Neuron (in vitro differentiated cells): ENCODE data around the gene FAT4.

Source experiments
- H2AFZ ChIP-seq: one replicate; pipeline ENCODE4 v1.6.1; 2013; ENCODE audit warnings: low read depth, mild to moderate bottlenecking, inconsistent platforms, low read length, moderate library complexity
- H3K27me3 ChIP-seq: one replicate; pipeline ENCODE4 v1.6.1; 2013; ENCODE audit warnings: low read length; ENCODE audit not compliant: insufficient read depth
- H3K36me3 ChIP-seq: one replicate; pipeline ENCODE4 v1.6.1; 2013; ENCODE audit warnings: low read length; ENCODE audit not compliant: insufficient read depth
- H3K4me1 ChIP-seq: one replicate; pipeline ENCODE4 v1.6.1; 2013; ENCODE audit warnings: low read length; ENCODE audit not compliant: insufficient read depth
- H3K4me3 ChIP-seq: 2 replicates; pipeline ENCODE4 v1.5.1; 2013; ENCODE audit warnings: mild to moderate bottlenecking, low read length, moderate library complexity
- H3K9me3 ChIP-seq: one replicate; pipeline ENCODE4 v1.6.1; 2013; ENCODE audit warnings: low read length

FAT4 gene

GRCh38 chr4:125360727-125361126 is 46.0 kb downstream of the FAT4 start:
- Histone ChIP-seq H3K4me1 (peaks cover 21% of the 10 kb centered on the region), H2AFZ (no peak overlapping the region), H3K36me3 (no peaks in the 10 kb centered on the region), H3K27me3 (no peaks in the 10 kb centered on the region), H3K9me3 (no peaks in the 10 kb centered on the region), H3K4me3 (no peak overlapping the region)
